ENCODE data around the gene CADPS. TPM values are rescaled to one million over a fixed set of nuclear protein-coding genes. Genes with fewer than 3 reads are reported as not detected.

CADPS gene
- total RNA-seq, 1 donor from 2014 or later = not detected

DNA sequence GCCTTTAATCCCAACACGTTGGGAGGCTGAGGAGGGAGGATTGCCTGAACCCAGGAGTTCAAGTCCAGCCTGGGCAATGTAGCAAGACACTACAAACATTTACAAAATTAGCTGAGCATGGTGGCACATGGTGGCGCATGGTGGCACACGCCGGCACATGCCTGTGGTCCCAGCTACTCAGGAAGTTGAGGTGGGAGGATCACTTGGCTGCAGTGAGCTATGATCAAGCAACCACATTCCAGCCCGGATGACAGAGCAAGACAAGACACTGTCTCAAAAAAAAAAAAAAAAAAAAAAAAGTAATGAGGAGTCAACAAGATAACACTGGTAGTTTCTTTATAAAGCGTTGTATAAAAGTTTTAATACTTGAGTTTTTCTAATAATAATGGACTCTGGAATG lies 511.9 kb downstream of the CADPS start:
- DNase-seq (ENCODE audit: low read depth in 2 of 2) = no peak

DNA sequence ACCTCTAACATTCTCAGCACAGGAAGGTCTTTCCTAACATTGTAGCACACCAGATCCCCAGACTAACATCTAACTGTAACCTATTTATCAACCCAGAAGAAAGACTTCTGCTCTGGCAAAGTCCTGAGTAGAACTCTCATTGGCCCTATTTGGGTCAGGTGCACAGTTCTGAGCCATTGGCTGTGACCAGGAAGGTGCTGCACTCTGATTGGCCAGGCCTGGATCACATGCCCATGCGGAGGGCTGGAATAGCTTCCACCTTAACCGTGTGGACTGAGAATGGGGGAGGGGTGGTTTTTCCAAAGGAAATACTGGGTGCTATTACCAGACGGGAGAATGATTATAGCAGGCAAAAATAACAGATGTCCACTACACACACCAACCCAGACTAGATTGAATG lies 513.4 kb downstream of the CADPS start:
- DNase-seq (ENCODE audit: low read depth in 2 of 2) = no peak

DNA sequence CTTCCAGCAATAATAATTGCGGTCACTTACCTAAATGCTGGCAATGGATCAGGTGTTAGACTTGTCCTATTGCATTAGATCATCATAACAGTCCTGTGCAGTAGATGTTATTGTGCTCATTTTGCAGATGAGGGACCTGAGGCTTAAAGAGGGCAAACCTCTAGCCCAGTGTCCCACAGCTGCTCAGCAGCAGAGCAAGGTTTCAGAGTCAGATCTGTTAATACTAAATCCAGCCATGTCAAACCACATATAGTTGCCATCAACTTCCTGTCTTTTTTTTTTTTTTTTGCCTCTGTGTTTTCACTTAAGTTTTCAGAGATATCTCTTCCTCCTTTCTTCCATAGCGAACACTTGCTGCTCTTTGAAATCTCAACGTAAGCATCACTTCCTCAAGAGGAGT lies 514.0 kb downstream of the CADPS start:
- DNase-seq (ENCODE audit: low read depth in 2 of 2) = no peak

- DNase-seq (ENCODE audit: low read depth in 2 of 2) = no peak
These were observed 515.7 kb downstream of the CADPS start for GRCh38 chr3:62359531-62359930.

GRCh38 chr3:62356356-62356755 lies 518.9 kb downstream of the CADPS start:
- DNase-seq (ENCODE audit: low read depth in 2 of 2) = no peak

DNA sequence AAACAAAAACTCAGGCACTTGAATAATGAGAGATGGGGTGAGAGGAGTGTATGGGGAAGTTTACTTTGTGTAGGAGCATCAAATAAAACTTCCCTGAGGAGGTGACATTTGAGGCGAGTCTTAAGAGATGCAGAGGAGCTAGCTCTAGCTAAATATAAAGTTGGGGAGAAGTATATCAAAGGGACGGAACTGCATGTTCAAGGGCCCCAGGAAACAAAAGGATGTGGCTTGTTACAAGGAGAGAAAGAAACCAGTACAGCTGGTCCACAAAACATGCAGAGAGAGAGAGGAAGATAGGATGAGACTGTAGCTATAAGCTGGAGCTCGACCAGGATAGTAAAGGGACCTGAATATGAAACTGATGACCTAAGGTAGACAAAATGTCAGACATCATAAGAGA lies 519.5 kb downstream of the CADPS start:
- no peak for DNase-seq (ENCODE audit: low read depth in 2 of 2)
